NB4 (cell line): ENCODE data around the gene LGI4.
A peak's percentile ranks its signal among the peaks of the same experiment; 100 is the strongest.

Experiments used
- DNase-seq: peaks from one replicate; pipeline ENCODE4 v3.0.0; 2010; ENCODE audit warnings: low read depth
- H3K4me3 ChIP-seq: one replicate; pipeline ENCODE4 v1.5.1; 2011; ENCODE audit warnings: mild to moderate bottlenecking, low read depth, low read length, moderate library complexity
- CTCF ChIP-seq: IDR thresholded peaks from one replicate; pipeline ENCODE4 v1.5.1; 2012; ENCODE audit warnings: low read depth, low read length
- MYC ChIP-seq: IDR thresholded peaks from 2 replicates; pipeline ENCODE4 v1.6.1; 2011; ENCODE audit warnings: low read depth, low read length
- POLR2A ChIP-seq: IDR thresholded peaks from 2 replicates; pipeline ENCODE4 v1.6.1; 2011; ENCODE audit warnings: mild to moderate bottlenecking; ENCODE audit not compliant: insufficient read length; ENCODE audit errors: extremely low read depth
- TF ChIP-seq, protein P1 (sequence below): IDR thresholded peaks from 2 replicates; pipeline ENCODE4 v1.6.1; 2011; ENCODE audit warnings: low read depth, low read length

Gene LGI4

GRCh38 chr19:35094656-35095055 lies 40.2 kb downstream of the LGI4 start:
- no peak overlapping the region for H3K4me3 ChIP-seq
- no peak for DNase-seq
- TF ChIP-seq CTCF (no peak), MYC (no peak), POLR2A (no peak)
- TF ChIP-seq, protein P1, sequence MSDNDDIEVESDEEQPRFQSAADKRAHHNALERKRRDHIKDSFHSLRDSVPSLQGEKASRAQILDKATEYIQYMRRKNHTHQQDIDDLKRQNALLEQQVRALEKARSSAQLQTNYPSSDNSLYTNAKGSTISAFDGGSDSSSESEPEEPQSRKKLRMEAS: no peak

DNA sequence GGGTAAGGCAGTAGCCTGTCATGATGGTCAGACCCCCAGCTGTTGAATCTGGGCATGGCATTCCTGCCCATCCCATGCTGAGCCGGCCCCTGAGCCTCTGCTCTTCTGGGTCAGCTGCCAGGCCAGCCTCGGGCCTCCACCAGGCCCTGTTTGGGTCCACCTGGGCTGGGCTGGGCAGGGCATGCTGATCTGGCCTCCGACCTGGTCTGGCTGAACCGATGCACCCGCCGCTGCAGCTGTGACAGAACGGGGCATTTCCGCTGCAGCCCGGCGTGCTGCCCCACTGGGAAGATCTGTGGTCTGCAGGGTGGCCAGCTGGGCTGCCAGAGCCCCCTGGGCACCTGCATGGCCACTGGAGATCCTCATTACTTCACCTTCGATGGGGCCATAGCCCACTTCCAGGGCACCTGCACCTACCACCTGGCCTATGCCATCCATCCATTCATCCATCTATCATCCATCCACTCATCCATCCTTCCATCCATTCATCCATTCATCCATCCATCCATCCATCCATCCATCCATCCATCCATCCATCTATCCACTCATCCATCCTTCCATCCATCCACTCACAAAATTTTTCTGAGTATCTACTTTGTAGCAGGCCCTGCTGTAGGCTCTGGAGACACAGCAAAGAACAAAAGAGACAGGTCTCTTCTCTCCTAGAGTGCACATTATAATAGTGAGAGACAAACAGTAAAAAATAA lies 40.8 kb downstream of the LGI4 start:
- DNase-seq: no peak
- TF ChIP-seq POLR2A (no peak), CTCF (no peak), MYC (no peak)
- TF ChIP-seq, protein P1: no peak
- H3K4me3 ChIP-seq: no peak overlapping the region

DNA sequence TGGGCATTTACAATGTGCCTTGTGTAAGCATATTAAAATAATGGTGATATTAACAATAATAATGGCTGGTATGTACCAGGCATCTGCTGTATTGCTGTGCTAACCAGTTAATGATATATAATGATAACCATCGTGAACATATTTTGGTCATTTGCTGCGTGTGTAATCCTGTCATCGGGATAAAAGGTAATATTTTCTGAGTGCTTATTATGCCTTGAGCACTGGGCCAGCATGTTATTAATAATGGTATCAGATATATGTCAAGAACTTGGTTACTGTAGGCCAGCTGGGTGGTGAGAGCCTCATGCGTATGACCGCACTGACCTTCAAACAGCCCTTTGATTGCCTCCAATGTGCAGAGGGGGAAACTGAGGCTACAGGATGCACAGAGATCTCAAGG lies 41.4 kb downstream of the LGI4 start:
- no peak for TF ChIP-seq POLR2A
- no peak for DNase-seq
- H3K4me3 ChIP-seq: no peak overlapping the region

DNA sequence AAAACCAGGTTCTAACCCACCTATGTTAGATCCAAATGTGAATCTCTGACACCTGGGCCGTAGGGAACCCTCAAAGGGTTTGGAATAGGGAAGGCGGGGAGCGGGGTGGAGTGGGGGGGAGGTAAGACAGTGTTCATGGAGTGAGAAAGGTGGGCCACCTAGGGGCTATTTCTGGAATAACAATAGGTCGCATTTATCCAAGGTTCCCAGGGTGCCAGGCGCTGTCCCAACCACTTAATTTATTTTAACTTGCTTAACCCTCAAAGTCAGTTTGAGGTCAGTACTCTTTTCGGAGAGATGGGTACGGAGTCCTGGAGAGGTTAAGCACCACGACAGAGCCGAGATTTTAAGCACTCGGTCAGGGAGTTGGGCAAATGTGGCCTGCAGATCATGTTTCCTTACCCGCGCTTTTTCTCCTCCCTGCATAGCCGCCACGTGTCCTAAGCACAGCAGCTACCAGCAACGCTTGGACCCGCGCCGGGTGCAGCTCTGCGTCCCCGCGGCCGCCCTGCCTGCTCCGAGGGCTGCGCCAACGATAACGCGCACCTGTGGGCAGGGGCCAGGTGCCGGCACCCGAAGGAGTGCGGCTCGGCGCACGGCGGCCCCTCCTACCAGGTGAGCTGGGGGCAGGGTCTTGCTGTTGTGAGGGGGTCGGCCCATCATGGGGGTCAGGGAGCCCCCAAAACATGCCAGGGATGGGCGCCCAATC lies 44.2 kb downstream of the LGI4 start:
- no peak overlapping the region for H3K4me3 ChIP-seq
- TF ChIP-seq POLR2A (no peak), MYC (no peak), CTCF (peak; percentile 28)
- TF ChIP-seq, protein P1: no peak
- peak; percentile 47 for DNase-seq

GRCh38 chr19:35090160-35090505 lies 44.7 kb downstream of the LGI4 start:
- H3K4me3 ChIP-seq: no peak overlapping the region
- DNase-seq: no peak
- TF ChIP-seq, protein P1: no peak
- TF ChIP-seq CTCF: no peak
- no peak for TF ChIP-seq POLR2A
- TF ChIP-seq MYC: no peak

DNA sequence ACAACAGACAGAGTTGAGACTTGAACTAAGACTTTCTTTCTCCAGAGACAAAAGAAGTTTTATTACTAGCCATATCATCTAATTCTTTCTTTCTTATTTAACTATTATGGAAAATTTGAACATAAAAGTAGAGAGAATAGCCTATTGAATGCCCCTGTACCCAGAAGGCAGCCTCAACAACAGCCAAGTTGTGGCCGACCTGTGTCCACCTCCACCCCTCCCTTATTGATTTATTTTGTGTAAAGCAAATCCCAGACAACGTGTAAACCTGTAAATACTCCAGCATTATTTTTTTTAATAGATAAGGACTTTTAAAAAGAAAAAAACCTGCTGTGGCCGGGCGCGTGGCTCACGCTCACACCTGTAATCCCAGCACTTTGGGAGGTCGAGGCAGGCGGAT lies 45.3 kb downstream of the LGI4 start:
- no peak for DNase-seq
- H3K4me3 ChIP-seq: no peak overlapping the region
- no peak for TF ChIP-seq MYC
- no peak for TF ChIP-seq CTCF
- TF ChIP-seq, protein P1: no peak
- no peak for TF ChIP-seq POLR2A
